ENCODE data around the gene IFT88. TPM values are rescaled to one million over a fixed set of nuclear protein-coding genes. Genes with fewer than 3 reads are reported as not detected.

Gene IFT88
- polyA plus RNA-seq, 3 donors: 2.9 to 4.5 (median 4.1) TPM

GRCh38 chr13:20585371-20585770 lies 18.4 kb downstream of the IFT88 start:
- H3K27me3 Mint-ChIP-seq (ENCODE audit: low read depth in 3 of 3): peaks cover 0 to 1% (median 0%) of the 10 kb centered on the region in 3 donors
- no peak overlapping the region for H3K27ac ChIP-seq (ENCODE audit: low read depth in 1 of 2, low read length in 2 of 2)
- TF ChIP-seq, protein P1, sequence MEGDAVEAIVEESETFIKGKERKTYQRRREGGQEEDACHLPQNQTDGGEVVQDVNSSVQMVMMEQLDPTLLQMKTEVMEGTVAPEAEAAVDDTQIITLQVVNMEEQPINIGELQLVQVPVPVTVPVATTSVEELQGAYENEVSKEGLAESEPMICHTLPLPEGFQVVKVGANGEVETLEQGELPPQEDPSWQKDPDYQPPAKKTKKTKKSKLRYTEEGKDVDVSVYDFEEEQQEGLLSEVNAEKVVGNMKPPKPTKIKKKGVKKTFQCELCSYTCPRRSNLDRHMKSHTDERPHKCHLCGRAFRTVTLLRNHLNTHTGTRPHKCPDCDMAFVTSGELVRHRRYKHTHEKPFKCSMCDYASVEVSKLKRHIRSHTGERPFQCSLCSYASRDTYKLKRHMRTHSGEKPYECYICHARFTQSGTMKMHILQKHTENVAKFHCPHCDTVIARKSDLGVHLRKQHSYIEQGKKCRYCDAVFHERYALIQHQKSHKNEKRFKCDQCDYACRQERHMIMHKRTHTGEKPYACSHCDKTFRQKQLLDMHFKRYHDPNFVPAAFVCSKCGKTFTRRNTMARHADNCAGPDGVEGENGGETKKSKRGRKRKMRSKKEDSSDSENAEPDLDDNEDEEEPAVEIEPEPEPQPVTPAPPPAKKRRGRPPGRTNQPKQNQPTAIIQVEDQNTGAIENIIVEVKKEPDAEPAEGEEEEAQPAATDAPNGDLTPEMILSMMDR (IDR thresholded peaks at IDR 0.05): no peak
- no peaks in the 10 kb centered on the region for H3K27me3 ChIP-seq (ENCODE audit: control insufficient read depth in 2 of 2, insufficient read depth in 2 of 2, low read length in 2 of 2)
- DNase-seq: no peak
- peaks cover 9 to 19% (median 15%) of the 10 kb centered on the region in 7 donors for H3K9me3 Mint-ChIP-seq
- intact Hi-C loops (cut with micrococcal nuclease): no loop called here
- H3K79me2 ChIP-seq (ENCODE audit: insufficient read depth, low read length): no peaks in the 10 kb centered on the region
- H3K4me1 Mint-ChIP-seq: peaks cover 6% of the 10 kb centered on the region
- H3K36me3 ChIP-seq (replicated peaks in 1 of 2; ENCODE audit: control insufficient read depth in 1 of 2, insufficient read depth in 2 of 2, low read length in 2 of 2): peaks cover 4 to 20% of the 10 kb centered on the region in 2 donors
- peaks cover 4 to 6% of the 10 kb centered on the region in 2 donors for H3K4me1 ChIP-seq (ENCODE audit: control insufficient read depth in 1 of 2, insufficient read depth in 2 of 2, low read length in 2 of 2)
- no peak overlapping the region for H3K4me3 ChIP-seq (replicated peaks in 1 of 3; ENCODE audit: low read depth in 2 of 3, low read length in 3 of 3)
- no peak overlapping the region for H3K4me3 Mint-ChIP-seq
- H3K27ac Mint-ChIP-seq: no peak overlapping the region
- peaks cover 11 to 19% of the 10 kb centered on the region in 2 donors for H3K9me3 ChIP-seq (replicated peaks in 1 of 2; ENCODE audit: control insufficient read depth in 1 of 2, insufficient read depth in 1 of 2, low read length in 2 of 2)
- H3K4me2 ChIP-seq (replicated peaks; ENCODE audit: extremely low read depth, low read length, poor library complexity, severe bottlenecking): no peak overlapping the region
- no peaks in the 10 kb centered on the region for H4K20me1 ChIP-seq (ENCODE audit: insufficient read depth, low read length)
- H2AFZ ChIP-seq (ENCODE audit: insufficient read depth, low read depth, low read length, poor library complexity, severe bottlenecking): no peak overlapping the region
- 100% methylated on average over 2 of the region's 2 CpGs for WGBS (ENCODE audit: insufficient coverage)
- H3K9ac ChIP-seq (ENCODE audit: insufficient read depth, low read length, poor library complexity, severe bottlenecking): no peak overlapping the region
- peaks cover 30 to 31% of the 10 kb centered on the region in 2 donors for H3K36me3 Mint-ChIP-seq

DNA sequence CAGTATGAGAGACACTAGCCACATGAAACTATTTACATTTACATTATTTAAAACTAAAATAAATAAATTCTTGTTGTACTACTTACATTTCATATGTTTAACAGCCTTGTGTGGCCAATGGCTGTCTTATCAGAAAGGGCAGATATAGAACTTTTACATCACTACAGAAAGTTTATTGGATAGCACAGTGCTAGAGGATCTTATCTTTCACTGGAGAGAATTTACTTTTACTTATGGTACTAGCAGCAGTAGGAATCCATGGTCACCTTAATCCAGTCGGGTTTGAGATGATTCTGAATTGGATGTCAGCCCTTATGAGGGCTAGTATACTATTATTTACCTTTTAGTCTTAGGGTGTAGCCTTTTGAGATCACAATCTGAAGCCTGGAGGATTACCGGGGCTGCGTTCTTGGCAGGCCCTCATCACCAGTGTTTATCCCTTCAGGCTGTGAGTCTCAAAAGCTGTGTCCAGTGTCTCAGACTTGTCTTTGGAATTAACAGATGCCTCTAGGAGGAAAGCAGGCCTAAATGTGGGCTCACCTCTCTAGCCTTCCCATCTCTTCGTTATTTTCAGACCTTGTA lies 21.7 kb downstream of the IFT88 start:
- H3K4me2 ChIP-seq (replicated peaks; ENCODE audit: extremely low read depth, low read length, poor library complexity, severe bottlenecking): no peak overlapping the region
- H3K4me1 ChIP-seq (ENCODE audit: control insufficient read depth in 1 of 2, insufficient read depth in 2 of 2, low read length in 2 of 2): no peaks in the 10 kb centered on the region
- no peaks in the 10 kb centered on the region for H3K27me3 ChIP-seq (ENCODE audit: control insufficient read depth in 2 of 2, insufficient read depth in 2 of 2, low read length in 2 of 2)
- no peak for DNase-seq
- Mint-ChIP-seq H3K9me3 (peaks cover 9 to 18% (median 14%) of the 10 kb centered on the region in 7 donors), H3K36me3 (peaks cover 28 to 32% of the 10 kb centered on the region in 2 donors), H3K27me3 (ENCODE audit: low read depth in 3 of 3) (peaks cover 0 to 1% (median 0%) of the 10 kb centered on the region in 3 donors), H3K27ac (no peak overlapping the region), H3K4me1 (no peaks in the 10 kb centered on the region), H3K4me3 (no peak overlapping the region)
- intact Hi-C loops (cut with micrococcal nuclease): no loop called here
- 100% methylated on average over 2 of the region's 4 CpGs for WGBS (ENCODE audit: insufficient coverage)
- H3K27ac ChIP-seq (ENCODE audit: low read depth in 1 of 2, low read length in 2 of 2): no peak overlapping the region
- H3K4me3 ChIP-seq (replicated peaks in 1 of 3; ENCODE audit: low read depth in 2 of 3, low read length in 3 of 3): no peak overlapping the region
- H3K79me2 ChIP-seq (ENCODE audit: insufficient read depth, low read length): no peaks in the 10 kb centered on the region
- H3K36me3 ChIP-seq (replicated peaks in 1 of 2; ENCODE audit: control insufficient read depth in 1 of 2, insufficient read depth in 2 of 2, low read length in 2 of 2): peaks cover 4 to 20% of the 10 kb centered on the region in 2 donors
- H3K9me3 ChIP-seq (replicated peaks in 1 of 2; ENCODE audit: control insufficient read depth in 1 of 2, insufficient read depth in 1 of 2, low read length in 2 of 2): peaks cover 11 to 18% of the 10 kb centered on the region in 2 donors
- TF ChIP-seq, protein P1 (IDR thresholded peaks at IDR 0.05): no peak
- H2AFZ ChIP-seq (ENCODE audit: insufficient read depth, low read depth, low read length, poor library complexity, severe bottlenecking): no peak overlapping the region
- H4K20me1 ChIP-seq (ENCODE audit: insufficient read depth, low read length): no peaks in the 10 kb centered on the region
- H3K9ac ChIP-seq (ENCODE audit: insufficient read depth, low read length, poor library complexity, severe bottlenecking): no peak overlapping the region
